GM18870 (cell line): ENCODE measurements around the gene CXCL9.
"Not testable (repeated sequence)": the region's sequence is repeated elsewhere in the genome, so short reads cannot be mapped to it uniquely, and the experiment has no call there.

Source experiments
- ATAC-seq: cut with Tn5 transposase; IDR thresholded peaks from one replicate; pipeline ENCODE4 v1.9.1; 2021; ENCODE audit warnings: moderate library complexity; ENCODE audit not compliant: unreplicated experiment

The CXCL9 gene

GRCh38 chr4:76007089-76007862 lies at the start of gene CXCL9:
Gene CXCL9 (minus strand): TSS chr4:76007509. CDS start chr4:76007449, 60 bp downstream.
- no peak for ATAC-seq

- ATAC-seq: no peak
Observed at GRCh38 chr4:76055421-76055820, 48.1 kb upstream of the CXCL9 start.

DNA sequence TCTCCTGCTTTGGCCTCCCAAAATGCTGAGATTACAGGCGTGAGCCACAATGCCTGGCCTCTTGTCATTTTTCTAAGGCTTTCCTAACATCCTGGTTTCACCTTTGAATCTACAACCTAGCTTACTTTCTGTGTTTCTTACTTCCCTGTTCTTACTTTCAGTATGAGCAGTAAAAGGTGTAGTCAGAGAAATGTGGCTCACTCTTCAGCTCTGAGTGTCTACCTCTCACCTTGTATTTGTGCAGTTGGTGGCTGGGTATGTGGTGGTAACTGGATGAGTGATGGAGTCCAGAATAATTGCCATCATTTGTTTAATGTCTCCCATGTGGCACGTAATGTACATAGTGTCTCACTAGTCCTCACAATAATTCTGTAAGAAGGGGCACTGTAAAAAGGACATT lies 47.7 kb upstream of the CXCL9 start:
- ATAC-seq: peak; percentile 97

GRCh38 chr4:76053730-76054129 lies 46.4 kb upstream of the CXCL9 start:
- ATAC-seq: no peak

DNA sequence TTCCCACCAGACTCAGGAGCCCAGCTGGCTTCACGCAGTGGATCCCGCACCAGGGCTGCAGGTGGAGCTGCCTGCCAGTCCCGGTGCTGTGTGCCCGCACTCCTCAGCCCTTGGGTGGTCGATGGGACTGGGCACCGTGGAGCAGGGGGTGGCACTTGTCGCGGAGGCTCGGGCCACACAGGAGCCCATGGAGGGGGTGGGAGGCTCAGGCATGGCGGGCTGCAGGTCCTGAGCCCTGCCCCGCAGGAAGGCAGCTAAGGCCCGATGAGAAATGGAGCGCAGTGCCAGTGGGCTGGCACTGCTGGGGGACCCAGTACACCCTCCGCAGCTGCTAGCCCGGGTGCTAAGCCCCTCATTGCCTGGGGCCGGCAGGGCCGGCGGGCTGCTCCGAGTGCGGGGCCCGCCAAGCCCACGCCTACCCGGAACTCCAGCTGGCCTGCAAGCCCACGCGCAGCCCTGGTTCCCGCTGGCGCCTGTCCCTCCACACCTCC lies 43.3 kb upstream of the CXCL9 start:
- not testable (repeated sequence) for ATAC-seq

DNA sequence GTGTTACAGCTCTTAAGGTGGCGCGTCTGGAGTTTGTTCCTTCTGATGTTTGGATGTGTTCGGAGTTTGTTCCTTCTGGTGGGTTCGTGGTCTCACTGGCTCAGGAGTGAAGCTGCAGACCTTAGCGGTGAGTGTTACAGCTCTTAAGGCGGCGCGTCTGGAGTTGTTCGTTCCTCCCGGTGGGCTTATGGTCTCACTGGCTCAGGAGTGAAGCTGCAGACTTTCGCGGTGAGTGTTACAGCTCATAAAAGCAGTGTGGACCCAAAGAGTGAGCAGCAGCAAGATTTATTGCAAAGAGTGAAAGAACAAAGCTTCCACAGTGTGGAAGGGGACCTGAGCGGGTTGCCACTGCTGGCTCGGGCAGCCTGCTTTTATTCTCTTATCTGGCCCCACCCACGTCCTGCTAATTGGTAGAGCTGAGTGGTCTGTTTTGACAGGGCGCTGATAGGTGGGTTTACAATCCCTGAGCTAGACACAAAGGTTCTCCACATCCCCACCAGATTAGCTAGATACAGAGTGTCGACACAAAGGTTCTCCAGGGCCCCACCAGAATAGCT lies 42.6 kb upstream of the CXCL9 start:
- ATAC-seq: not testable (repeated sequence)

GRCh38 chr4:76044686-76045085 lies 37.4 kb upstream of the CXCL9 start:
- ATAC-seq: not testable (repeated sequence)

GRCh38 chr4:76043306-76043705 lies 36.0 kb upstream of the CXCL9 start:
- ATAC-seq: not testable (repeated sequence)

GRCh38 chr4:76042241-76042998 lies 35.1 kb upstream of the CXCL9 start:
- ATAC-seq: not testable (repeated sequence)

- no peak for ATAC-seq
Observed at GRCh38 chr4:76036855-76037254, 29.5 kb upstream of the CXCL9 start.

- no peak for ATAC-seq
Observed at GRCh38 chr4:76035799-76036380, 28.6 kb upstream of the CXCL9 start, which contains the start of gene CXCL11. Gene CXCL11 (minus strand): TSS chr4:76036070. CDS start chr4:76035987, 83 bp downstream.

GRCh38 chr4:76035141-76035540 lies 27.8 kb upstream of the CXCL9 start:
- ATAC-seq: no peak

GRCh38 chr4:76029300-76029699 lies 22.0 kb upstream of the CXCL9 start:
- no peak for ATAC-seq

- no peak for ATAC-seq
Observed at GRCh38 chr4:76028350-76028765, 21.0 kb upstream of the CXCL9 start.

DNA sequence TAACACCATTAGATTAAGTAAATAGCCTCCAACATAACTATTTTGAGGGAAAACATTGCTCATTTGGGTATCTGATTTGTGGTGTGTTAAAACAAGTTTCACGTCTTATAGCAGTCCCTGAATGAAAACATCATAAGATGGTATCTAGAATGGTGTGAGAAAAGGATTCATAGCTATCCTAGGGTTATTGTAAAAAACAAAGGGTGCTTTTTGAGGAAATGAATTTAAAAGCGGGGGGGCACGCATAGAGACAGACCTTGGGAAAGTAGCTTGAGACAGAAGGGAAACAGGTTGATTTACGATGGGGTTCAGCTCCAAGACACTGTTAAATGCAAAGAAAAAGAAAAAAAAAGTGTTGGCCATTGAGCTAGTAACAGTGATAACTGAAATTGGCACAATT lies 16.8 kb upstream of the CXCL9 start:
- ATAC-seq: no peak

GRCh38 chr4:76023389-76023788 lies 16.1 kb upstream of the CXCL9 start, which contains the start of gene CXCL10:
Gene CXCL10 (minus strand): TSS chr4:76023497. CDS start chr4:76023431, 66 bp downstream.
- no peak for ATAC-seq

DNA sequence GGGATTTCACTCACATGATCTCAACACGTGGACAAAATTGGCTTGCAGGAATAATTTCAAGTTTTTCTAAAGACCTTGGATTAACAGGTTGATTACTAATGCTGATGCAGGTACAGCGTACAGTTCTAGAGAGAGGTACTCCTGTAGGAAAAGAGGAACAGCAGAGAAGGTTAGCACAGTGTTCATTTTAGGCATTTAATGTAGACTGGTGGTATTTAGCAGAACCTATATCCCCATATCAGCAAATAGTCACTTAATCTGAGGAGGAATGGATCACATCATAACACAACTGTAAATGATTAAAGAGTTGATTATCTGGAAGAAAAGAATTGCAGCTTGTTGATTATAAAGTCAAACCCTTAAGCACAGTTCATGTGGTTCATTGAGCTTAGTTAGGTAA lies 15.4 kb upstream of the CXCL9 start:
- no peak for ATAC-seq

GRCh38 chr4:76022031-76022430 lies 14.7 kb upstream of the CXCL9 start:
- ATAC-seq: no peak

DNA sequence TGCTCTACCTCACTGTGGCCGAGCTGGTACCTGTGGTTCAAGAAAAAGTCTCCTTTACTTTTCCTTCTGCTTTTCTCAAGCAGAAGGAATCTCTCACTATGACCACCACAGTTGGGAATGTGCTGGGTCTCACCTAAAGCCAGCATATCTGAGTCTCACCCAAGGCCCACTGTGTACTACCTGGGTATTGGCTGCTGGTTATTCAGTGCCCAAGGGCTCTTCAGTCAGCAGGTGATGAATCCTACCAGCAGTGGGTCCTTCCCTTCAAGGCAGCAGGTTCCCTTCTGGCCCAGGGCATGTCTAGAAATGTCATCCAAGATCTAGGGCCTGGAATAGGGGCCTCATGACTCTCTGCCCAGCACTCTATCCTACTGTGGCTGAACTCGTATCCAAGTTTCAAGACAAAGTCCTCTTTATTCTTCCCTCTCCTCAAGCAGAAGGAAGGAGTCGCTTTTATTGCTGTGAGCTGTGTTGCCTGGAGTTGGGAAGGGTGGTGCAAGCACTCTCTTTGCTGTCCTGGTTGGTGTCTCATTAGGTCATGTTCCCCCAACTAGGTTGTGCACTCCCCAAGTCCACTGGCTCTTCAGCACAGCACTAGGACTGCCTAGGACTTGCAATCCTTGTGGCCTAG lies 9.9 kb upstream of the CXCL9 start:
- no peak for ATAC-seq

DNA sequence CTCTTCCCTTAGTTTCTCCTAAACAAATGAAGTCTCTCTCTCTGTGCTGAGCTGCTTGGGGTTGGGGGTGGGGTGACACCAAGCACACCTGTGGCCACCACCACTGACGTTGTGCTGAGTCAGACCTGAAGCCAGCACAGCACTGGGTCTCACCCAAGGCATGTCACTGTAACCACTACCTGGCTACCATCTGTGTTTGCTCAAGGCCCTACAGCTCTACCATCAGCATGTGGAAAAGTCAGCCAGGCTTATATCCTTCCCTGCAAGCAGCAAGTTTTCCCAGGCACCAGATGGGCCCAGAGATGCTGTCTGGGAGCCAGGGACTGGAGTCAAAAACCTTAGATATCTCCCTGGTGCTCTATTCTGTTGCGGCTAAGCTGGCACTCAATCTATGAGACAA lies 9.1 kb upstream of the CXCL9 start:
- peak; percentile 61 for ATAC-seq

GRCh38 chr4:76013540-76013939 lies 6.2 kb upstream of the CXCL9 start:
- no peak for ATAC-seq
